Smooth muscle cell (in vitro differentiated cells): ENCODE data around the gene MLC1. TPM values are rescaled to one million over a fixed set of nuclear protein-coding genes. Genes with fewer than 3 reads are reported as not detected.

Experiments used
- DNase-seq: peaks from one replicate; lab custom pipeline; 2025; ENCODE audit not compliant: unreplicated experiment; lab: John Stamatoyannopoulos, UW
- H2AFZ ChIP-seq: fragments of 200-600 bp; sonication (generic); 2 replicates; pipeline ENCODE4 v1.6.0; 2016; ENCODE audit warnings: antibody characterized with exemption, low read depth, mild to moderate bottlenecking
- H3F3A ChIP-seq: fragments of 200-600 bp; sonication (generic); 2 replicates; pipeline ENCODE4 v1.6.0; 2017; ENCODE audit warnings: antibody characterized with exemption, low read depth
- H3K27ac ChIP-seq: fragments of 200-600 bp; sonication (generic); 2 replicates; pipeline ENCODE4 v1.5.1; 2016; ENCODE audit warnings: low read depth, mild to moderate bottlenecking
- H3K27me3 ChIP-seq: fragments of 200-600 bp; sonication (generic); 2 replicates; pipeline ENCODE4 v1.6.1; 2016; ENCODE audit warnings: low read depth, mild to moderate bottlenecking
- H3K36me3 ChIP-seq: fragments of 200-600 bp; sonication (generic); 2 replicates; pipeline ENCODE4 v1.5.1; 2016; ENCODE audit warnings: low read depth
- H3K4me1 ChIP-seq: fragments of 200-600 bp; sonication (generic); 2 replicates; pipeline ENCODE4 v1.5.1; 2016; ENCODE audit warnings: low read depth
- H3K4me2 ChIP-seq: fragments of 200-600 bp; sonication (generic); 2 replicates; pipeline ENCODE4 v1.6.0; 2016; ENCODE audit warnings: mild to moderate bottlenecking
- H3K4me3 ChIP-seq: fragments of 200-600 bp; sonication (generic); 2 replicates; pipeline ENCODE4 v1.5.1; 2016; ENCODE audit warnings: mild to moderate bottlenecking
- H3K79me2 ChIP-seq: fragments of 200-600 bp; sonication (generic); 2 replicates; pipeline ENCODE4 v1.6.0; 2016; ENCODE audit warnings: low read depth, mild to moderate bottlenecking
- H3K9ac ChIP-seq: fragments of 200-600 bp; sonication (generic); 2 replicates; pipeline ENCODE4 v1.6.0; 2016; ENCODE audit warnings: low read depth
- H3K9me3 ChIP-seq: fragments of 200-600 bp; sonication (generic); replicated peaks from 2 replicates; pipeline ENCODE4 v1.5.1; 2016; ENCODE audit warnings: low read depth
- H4K20me1 ChIP-seq: fragments of 200-600 bp; sonication (generic); 2 replicates; pipeline ENCODE4 v1.6.0; 2016; ENCODE audit warnings: low read depth
- WGBS: methylation state at CpG from one replicate; pipeline ENCODE4 v1.1.7; 2016; ENCODE audit warnings: low lambda C conversion rate; 5-methylcytosine and 5-hydroxymethylcytosine counted together
- polyA plus RNA-seq: library from polyadenylated mRNA; unstranded; fragments of >200 nt; fragmentation: Nextera tagmentation; extraction: Ambion mirVana; gene quantifications from 2 replicates; pipeline ENCODE4 v1.2.1, GENCODE V29; 2016
- total RNA-seq: library from RNA; depleted of rRNA; stranded (reverse); fragments of >200 nt; gene quantifications from 2 replicates; pipeline ENCODE4 v1.2.3, GENCODE V29; 2014
- TF ChIP-seq, protein P1 (sequence below): fragments of 200-600 bp; sonication (generic); IDR thresholded peaks from 2 replicates; pipeline ENCODE4 v1.5.1; 2017; ENCODE audit warnings: borderline replicate concordance, mild to moderate bottlenecking, antibody characterized with exemption; ENCODE audit not compliant: insufficient read depth, poor library complexity, severe bottlenecking

The MLC1 gene
- total and polyA plus RNA-seq, 2 experiments from 2014 or later, result 4.2 to 6.3 TPM

DNA sequence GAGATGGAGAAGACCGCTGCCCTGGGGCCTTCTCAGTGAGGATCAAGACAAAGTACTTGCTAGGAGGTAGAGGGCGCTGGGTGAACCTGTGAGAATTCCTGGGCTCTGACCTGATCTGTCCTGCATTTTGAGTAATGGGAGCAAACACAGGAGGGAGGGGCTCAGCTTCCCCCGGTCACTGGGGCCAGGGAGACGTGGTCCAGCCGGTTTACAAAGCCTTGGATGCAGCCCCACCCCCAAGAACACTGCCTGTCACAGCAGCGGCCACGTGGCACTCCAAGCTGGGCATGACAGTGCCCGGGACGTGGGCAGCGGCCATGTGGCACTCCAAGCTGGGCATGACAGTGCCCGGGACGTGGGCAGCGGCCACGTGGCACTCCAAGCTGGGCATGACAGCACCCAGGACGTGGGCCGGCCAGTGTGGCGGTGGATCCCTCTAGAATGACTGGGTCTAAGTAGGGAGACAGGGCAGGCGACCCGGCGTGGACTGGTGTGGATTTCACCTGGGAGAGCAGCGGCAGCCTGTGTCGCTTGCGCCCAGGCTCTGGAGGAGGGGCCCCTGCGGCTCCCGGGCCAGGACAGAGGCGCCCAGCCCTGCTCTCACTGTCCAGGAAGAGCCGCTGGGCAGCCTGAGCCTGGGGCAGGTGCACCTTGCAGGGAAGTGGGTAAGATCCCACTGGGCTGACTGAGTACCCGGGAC is 24.6 kb downstream of the MLC1 start:
- TF ChIP-seq, protein P1, sequence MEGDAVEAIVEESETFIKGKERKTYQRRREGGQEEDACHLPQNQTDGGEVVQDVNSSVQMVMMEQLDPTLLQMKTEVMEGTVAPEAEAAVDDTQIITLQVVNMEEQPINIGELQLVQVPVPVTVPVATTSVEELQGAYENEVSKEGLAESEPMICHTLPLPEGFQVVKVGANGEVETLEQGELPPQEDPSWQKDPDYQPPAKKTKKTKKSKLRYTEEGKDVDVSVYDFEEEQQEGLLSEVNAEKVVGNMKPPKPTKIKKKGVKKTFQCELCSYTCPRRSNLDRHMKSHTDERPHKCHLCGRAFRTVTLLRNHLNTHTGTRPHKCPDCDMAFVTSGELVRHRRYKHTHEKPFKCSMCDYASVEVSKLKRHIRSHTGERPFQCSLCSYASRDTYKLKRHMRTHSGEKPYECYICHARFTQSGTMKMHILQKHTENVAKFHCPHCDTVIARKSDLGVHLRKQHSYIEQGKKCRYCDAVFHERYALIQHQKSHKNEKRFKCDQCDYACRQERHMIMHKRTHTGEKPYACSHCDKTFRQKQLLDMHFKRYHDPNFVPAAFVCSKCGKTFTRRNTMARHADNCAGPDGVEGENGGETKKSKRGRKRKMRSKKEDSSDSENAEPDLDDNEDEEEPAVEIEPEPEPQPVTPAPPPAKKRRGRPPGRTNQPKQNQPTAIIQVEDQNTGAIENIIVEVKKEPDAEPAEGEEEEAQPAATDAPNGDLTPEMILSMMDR, result no peak
- 87% methylated on average over 27 of the region's 28 CpGs for WGBS
- H3K27ac ChIP-seq, result no peak overlapping the region
- peaks cover 5% of the 10 kb centered on the region for H3K27me3 ChIP-seq
- H3K9me3 ChIP-seq, result no peaks in the 10 kb centered on the region
- no peak for DNase-seq
- H3K9ac ChIP-seq, result no peak overlapping the region
- peaks cover 6% of the 10 kb centered on the region for H3K4me1 ChIP-seq
- no peak overlapping the region for H3K4me3 ChIP-seq
- H3F3A ChIP-seq, result no peaks in the 10 kb centered on the region
- no peak overlapping the region for H3K4me2 ChIP-seq
- H2AFZ ChIP-seq, result no peak overlapping the region
- no peaks in the 10 kb centered on the region for H3K36me3 ChIP-seq
- no peaks in the 10 kb centered on the region for H4K20me1 ChIP-seq
- H3K79me2 ChIP-seq, result no peaks in the 10 kb centered on the region

DNA sequence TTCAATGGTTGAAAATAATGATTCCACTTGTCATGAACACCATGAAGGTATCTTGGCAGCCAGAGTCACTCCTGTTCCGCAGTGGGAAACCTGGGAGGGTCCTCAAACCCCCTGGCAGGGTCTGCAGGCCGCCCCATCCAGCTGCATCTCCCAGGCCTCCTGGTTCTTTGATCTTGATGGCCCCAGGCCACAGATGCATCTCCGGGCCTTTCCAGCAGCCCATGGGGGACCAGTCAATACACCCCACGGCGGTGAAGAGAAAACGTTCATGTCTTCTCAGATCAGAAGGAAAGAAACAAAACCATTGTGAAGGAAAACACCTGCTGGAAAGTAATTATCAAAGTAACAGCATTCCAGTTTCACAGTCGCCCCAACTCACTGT is 25.4 kb downstream of the MLC1 start:
- H3K36me3 ChIP-seq, result no peaks in the 10 kb centered on the region
- peaks cover 6% of the 10 kb centered on the region for H3K4me1 ChIP-seq
- no peaks in the 10 kb centered on the region for H3K9me3 ChIP-seq
- H3K4me3 ChIP-seq, result no peak overlapping the region
- H3K27ac ChIP-seq, result no peak overlapping the region
- no peak overlapping the region for H3K4me2 ChIP-seq
- no peak overlapping the region for H2AFZ ChIP-seq
- H3F3A ChIP-seq, result no peaks in the 10 kb centered on the region
- no peaks in the 10 kb centered on the region for H3K79me2 ChIP-seq
- no peak for DNase-seq
- H3K27me3 ChIP-seq, result peaks cover 5% of the 10 kb centered on the region
- TF ChIP-seq, protein P1, result no peak
- 90% methylated on average over 7 of the region's 7 CpGs for WGBS
- no peak overlapping the region for H3K9ac ChIP-seq
- no peaks in the 10 kb centered on the region for H4K20me1 ChIP-seq

DNA sequence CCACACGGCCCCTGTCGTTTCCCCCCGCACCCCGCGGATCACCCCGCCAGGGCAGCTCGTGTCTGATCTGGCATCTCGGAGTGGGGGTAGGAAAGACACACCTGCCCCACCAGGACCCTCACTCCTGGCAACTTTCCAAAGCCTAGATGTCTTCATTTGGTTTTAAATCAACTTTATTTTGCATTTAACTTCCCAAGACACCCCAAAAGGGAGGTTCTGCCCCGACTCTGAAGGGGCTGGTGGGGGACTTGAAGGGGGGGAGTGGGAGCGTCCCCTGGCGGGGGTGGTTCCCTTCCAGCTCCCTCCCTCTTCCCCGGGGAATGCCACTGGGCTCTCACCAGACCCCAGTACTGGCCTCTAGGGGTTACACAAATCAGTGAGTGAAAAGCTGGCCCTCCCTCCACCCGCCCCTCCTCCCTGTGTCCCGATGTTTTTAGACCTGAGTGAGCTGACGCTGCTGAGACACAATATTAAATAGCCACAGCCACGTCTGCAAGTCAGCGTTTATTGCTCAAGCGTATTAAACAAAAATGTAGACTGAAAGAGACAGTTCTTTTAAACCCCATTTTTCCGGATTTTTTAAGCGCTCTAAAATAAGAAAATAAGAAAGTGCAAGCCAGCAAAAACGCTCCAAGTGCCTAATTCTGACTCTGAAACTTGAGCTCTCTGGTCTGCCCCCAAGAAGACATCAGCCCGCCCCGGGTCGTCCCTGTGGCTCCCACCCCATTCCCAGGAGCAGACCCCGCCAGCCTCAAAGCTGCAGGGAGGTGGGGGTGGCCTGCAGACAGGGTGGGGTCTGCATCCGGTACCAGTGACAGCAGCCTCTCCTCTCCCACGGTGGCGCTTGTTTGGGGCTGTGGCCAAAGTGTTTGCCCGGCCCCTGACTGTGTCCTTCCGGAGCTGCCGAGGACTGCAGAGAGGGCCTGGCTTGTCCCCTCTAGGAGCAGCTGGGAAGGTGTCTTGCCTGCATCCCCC is 26.0 kb downstream of the MLC1 start:
- H4K20me1 ChIP-seq, result no peaks in the 10 kb centered on the region
- peaks cover 6% of the 10 kb centered on the region for H3K4me1 ChIP-seq
- no peaks in the 10 kb centered on the region for H3K79me2 ChIP-seq
- H3K9ac ChIP-seq, result peak overlapping the region; percentile 34
- H3K4me3 ChIP-seq, result peak overlapping the region; percentile 45
- H3K36me3 ChIP-seq, result no peaks in the 10 kb centered on the region
- no peaks in the 10 kb centered on the region for H3F3A ChIP-seq
- TF ChIP-seq, protein P1, result peak; percentile 10
- H3K27ac ChIP-seq, result no peak overlapping the region
- H2AFZ ChIP-seq, result peak overlapping the region; percentile 29
- peak overlapping the region; percentile 75 for H3K4me2 ChIP-seq
- H3K9me3 ChIP-seq, result no peaks in the 10 kb centered on the region
- peak; percentile 48 for DNase-seq
- WGBS, result 9% methylated on average over 31 of the region's 31 CpGs
- peaks cover 5% of the 10 kb centered on the region for H3K27me3 ChIP-seq
